Hepatocyte (in vitro differentiated cells): ENCODE measurements around the gene ARRB1. TPM values are rescaled to one million over a fixed set of nuclear protein-coding genes. Genes with fewer than 3 reads are reported as not detected.
A peak's percentile ranks its signal among the peaks of the same experiment; 100 is the strongest.

Experiments
- DNase-seq: peaks from one replicate; pipeline ENCODE4 v3.0.0-alpha.2; 2016; ENCODE audit warnings: low spot score
- H2AFZ ChIP-seq: fragments of 200-600 bp; sonication (generic); 2 replicates; pipeline ENCODE4 v1.6.0; 2016; ENCODE audit warnings: antibody characterized with exemption, mild to moderate bottlenecking
- H3K27ac ChIP-seq: fragments of 200-600 bp; sonication (generic); 2 replicates; pipeline ENCODE4 v1.5.1; 2016; ENCODE audit warnings: mild to moderate bottlenecking
- H3K27me3 ChIP-seq: fragments of 200-600 bp; sonication (generic); 2 replicates; pipeline ENCODE4 v1.6.1; 2016
- H3K36me3 ChIP-seq: fragments of 200-600 bp; sonication (generic); replicated peaks from 2 replicates; pipeline ENCODE4 v1.5.1; 2016; ENCODE audit warnings: low read depth; ENCODE audit not compliant: insufficient read depth
- H3K4me1 ChIP-seq: fragments of 200-600 bp; sonication (generic); 2 replicates; pipeline ENCODE4 v1.5.1; 2016; ENCODE audit warnings: mild to moderate bottlenecking, moderate library complexity; ENCODE audit not compliant: insufficient read depth
- H3K4me2 ChIP-seq: fragments of 200-600 bp; sonication (generic); 2 replicates; pipeline ENCODE4 v1.6.0; 2016
- H3K4me3 ChIP-seq: fragments of 200-600 bp; sonication (generic); 2 replicates; pipeline ENCODE4 v1.5.1; 2016; ENCODE audit warnings: mild to moderate bottlenecking
- H3K79me2 ChIP-seq: fragments of 200-600 bp; sonication (generic); 2 replicates; pipeline ENCODE4 v1.6.0; 2017; ENCODE audit warnings: mild to moderate bottlenecking
- H3K9me2 ChIP-seq: fragments of 200-600 bp; sonication (generic); replicated peaks from 2 replicates; pipeline ENCODE4 v1.6.0; 2017; ENCODE audit warnings: mild to moderate bottlenecking; ENCODE audit not compliant: insufficient read depth
- H3K9me3 ChIP-seq: fragments of 200-600 bp; sonication (generic); 2 replicates; pipeline ENCODE4 v1.5.1; 2016; ENCODE audit warnings: low read depth, mild to moderate bottlenecking
- H4K20me1 ChIP-seq: fragments of 200-600 bp; sonication (generic); 2 replicates; pipeline ENCODE4 v1.6.0; 2016; ENCODE audit warnings: mild to moderate bottlenecking; ENCODE audit not compliant: insufficient read depth, poor library complexity, severe bottlenecking
- CTCF ChIP-seq: fragments of 200-600 bp; sonication (generic); IDR thresholded peaks from 2 replicates; pipeline ENCODE4 v1.5.1; 2016; ENCODE audit warnings: antibody characterized with exemption, mild to moderate bottlenecking; ENCODE audit not compliant: poor library complexity
- EZH2 ChIP-seq: fragments of 200-600 bp; sonication (generic); IDR thresholded peaks from 2 replicates; pipeline ENCODE4 v1.6.1; 2016; ENCODE audit warnings: antibody characterized with exemption, mild to moderate bottlenecking, borderline replicate concordance
- EZH2phosphoT487 ChIP-seq: fragments of 200-600 bp; sonication (generic); IDR thresholded peaks from one replicate; pipeline ENCODE4 v1.6.1; 2018; ENCODE audit warnings: antibody characterized with exemption, mild to moderate bottlenecking, low read depth, moderate library complexity; ENCODE audit not compliant: unreplicated experiment, severe bottlenecking
- WGBS: methylation state at CpG from one replicate; pipeline ENCODE4 v1.1.6; 2016; ENCODE audit warnings: low lambda C conversion rate; ENCODE audit errors: missing lambda C conversion rate; 5-methylcytosine and 5-hydroxymethylcytosine counted together
- polyA plus RNA-seq: library from polyadenylated mRNA; unstranded; fragments of >200 nt; fragmentation: Nextera tagmentation; extraction: Ambion mirVana; gene quantifications from 2 replicates; pipeline ENCODE4 v1.2.1, GENCODE V29; 2016
- total RNA-seq: library from RNA; depleted of rRNA; stranded (reverse); fragments of >200 nt; gene quantifications from 2 replicates; pipeline ENCODE4 v1.2.3, GENCODE V29; 2014

The ARRB1 gene
- total and polyA plus RNA-seq, 2 experiments from 2014 or later = 16.2 to 83.2 TPM

GRCh38 chr11:75320643-75321042 lies 30.8 kb downstream of the ARRB1 start:
- Histone ChIP-seq H3K4me2 (no peak overlapping the region), H3K79me2 (peaks cover 94% of the 10 kb centered on the region), H3K27ac (no peak overlapping the region), H3K4me3 (no peak overlapping the region), H3K9me2 (no peaks in the 10 kb centered on the region), H3K36me3 (no peaks in the 10 kb centered on the region), H3K4me1 (peaks cover 33% of the 10 kb centered on the region), H3K27me3 (no peaks in the 10 kb centered on the region), H4K20me1 (peaks cover 15% of the 10 kb centered on the region), H2AFZ (no peak overlapping the region), H3K9me3 (no peaks in the 10 kb centered on the region)
- WGBS = 97% methylated on average over 5 of the region's 5 CpGs
- TF ChIP-seq EZH2 = no peak
- no peak for TF ChIP-seq CTCF
- no peak for TF ChIP-seq EZH2phosphoT487
- DNase-seq = no peak

- 80% methylated on average over 6 of the region's 6 CpGs for WGBS
- Histone ChIP-seq H3K9me3 (no peaks in the 10 kb centered on the region), H3K4me2 (no peak overlapping the region), H3K9me2 (no peaks in the 10 kb centered on the region), H3K4me3 (no peak overlapping the region), H4K20me1 (peaks cover 15% of the 10 kb centered on the region), H2AFZ (no peak overlapping the region), H3K4me1 (peaks cover 31% of the 10 kb centered on the region), H3K27ac (no peak overlapping the region), H3K79me2 (peaks cover 94% of the 10 kb centered on the region), H3K36me3 (no peaks in the 10 kb centered on the region), H3K27me3 (no peaks in the 10 kb centered on the region)
- no peak for DNase-seq
- no peak for TF ChIP-seq EZH2
- no peak for TF ChIP-seq CTCF
- no peak for TF ChIP-seq EZH2phosphoT487
Measured at GRCh38 chr11:75320046-75320618, 31.3 kb downstream of the ARRB1 start.

GRCh38 chr11:75319035-75319877 lies 32.2 kb downstream of the ARRB1 start:
- peaks cover 15% of the 10 kb centered on the region for H4K20me1 ChIP-seq
- TF ChIP-seq EZH2phosphoT487 (no peak), EZH2 (no peak), CTCF (no peak)
- H3K9me3 ChIP-seq = no peaks in the 10 kb centered on the region
- no peaks in the 10 kb centered on the region for H3K9me2 ChIP-seq
- no peak overlapping the region for H2AFZ ChIP-seq
- peaks cover 93% of the 10 kb centered on the region for H3K79me2 ChIP-seq
- peak overlapping the region; percentile 68 for H3K27ac ChIP-seq
- no peak overlapping the region for H3K4me3 ChIP-seq
- H3K4me2 ChIP-seq = peak overlapping the region; percentile 20
- WGBS = 79% methylated on average over 11 of the region's 11 CpGs
- H3K27me3 ChIP-seq = no peaks in the 10 kb centered on the region
- peaks cover 31% of the 10 kb centered on the region for H3K4me1 ChIP-seq
- no peak for DNase-seq
- no peaks in the 10 kb centered on the region for H3K36me3 ChIP-seq
